NCI-H446 treated with DMSO at 0.1 percent for 48 hours (cell line): ENCODE measurements around the gene ZFP3.
"Not testable (repeated sequence)": the region's sequence is repeated elsewhere in the genome, so short reads cannot be mapped to it uniquely, and the experiment has no call there.

Experiments
- DNase-seq: peaks from one replicate; lab custom pipeline; 2025; lab: John Stamatoyannopoulos, UW

The ZFP3 gene

GRCh38 chr17:5124896-5125295 lies 46.6 kb downstream of the ZFP3 start:
- not testable (repeated sequence) for DNase-seq

- no peak for DNase-seq
These were observed 48.6 kb downstream of the ZFP3 start for GRCh38 chr17:5126719-5127488.

GRCh38 chr17:5127910-5128309 lies 49.6 kb downstream of the ZFP3 start:
- DNase-seq = no peak

- not testable (repeated sequence) for DNase-seq
These were observed 50.1 kb downstream of the ZFP3 start for GRCh38 chr17:5128387-5128786.

GRCh38 chr17:5128905-5129535 lies 50.8 kb downstream of the ZFP3 start:
- no peak for DNase-seq

GRCh38 chr17:5129770-5130169 lies 51.5 kb downstream of the ZFP3 start:
- not testable (repeated sequence) for DNase-seq

- DNase-seq = not testable (repeated sequence)
These were observed 52.0 kb downstream of the ZFP3 start for GRCh38 chr17:5130261-5130660.

GRCh38 chr17:5130687-5131086 lies 52.4 kb downstream of the ZFP3 start:
- DNase-seq = not testable (repeated sequence)

GRCh38 chr17:5131146-5131715 lies 53.0 kb downstream of the ZFP3 start:
- no peak for DNase-seq

- not testable (repeated sequence) for DNase-seq
These were observed 53.7 kb downstream of the ZFP3 start for GRCh38 chr17:5131799-5132502.

- DNase-seq = not testable (repeated sequence)
These were observed 54.4 kb downstream of the ZFP3 start for GRCh38 chr17:5132503-5133225.

- no peak for DNase-seq
These were observed 55.0 kb downstream of the ZFP3 start for GRCh38 chr17:5133311-5133710.

GRCh38 chr17:5133961-5134360 lies 55.7 kb downstream of the ZFP3 start:
- not testable (repeated sequence) for DNase-seq

- not testable (repeated sequence) for DNase-seq
These were observed 56.3 kb downstream of the ZFP3 start for GRCh38 chr17:5134571-5134970.

GRCh38 chr17:5135131-5135712 lies 57.0 kb downstream of the ZFP3 start:
- DNase-seq = not testable (repeated sequence)

GRCh38 chr17:5135726-5136579 lies 57.7 kb downstream of the ZFP3 start:
- no peak for DNase-seq

GRCh38 chr17:5136580-5137412 lies 58.5 kb downstream of the ZFP3 start:
- DNase-seq = not testable (repeated sequence)

GRCh38 chr17:5137511-5138197 lies 59.4 kb downstream of the ZFP3 start:
- DNase-seq = not testable (repeated sequence)

GRCh38 chr17:5138198-5138544 lies 59.9 kb downstream of the ZFP3 start:
- not testable (repeated sequence) for DNase-seq
